ENCODE results near the gene KRTAP10-11. TPM values are rescaled to one million over a fixed set of nuclear protein-coding genes. Genes with fewer than 3 reads are reported as not detected.

Gene KRTAP10-11
- total and polyA plus RNA-seq, 10 donors: not detected

DNA sequence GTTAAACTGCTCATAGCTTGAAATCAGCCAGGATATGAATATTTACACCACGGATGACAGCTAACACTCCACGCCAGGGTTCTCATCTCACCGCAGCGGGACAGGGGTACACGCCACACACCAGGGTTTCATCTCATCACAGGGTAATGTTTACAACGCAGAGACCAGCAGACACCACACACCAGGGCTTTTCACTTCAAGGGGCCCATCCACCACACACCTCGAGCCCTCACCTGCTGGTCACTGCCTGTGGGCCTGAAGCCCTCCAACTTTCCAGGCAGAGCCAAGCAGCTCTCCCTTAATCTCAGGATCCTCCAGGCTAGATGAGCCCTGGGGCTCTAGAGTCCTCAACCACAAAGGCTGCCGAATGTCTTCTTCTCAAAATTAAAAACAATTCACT lies 49.4 kb downstream of the KRTAP10-11 start:
- Histone ChIP-seq H3K27ac (no peak overlapping the region), H3K27me3 (replicated peaks in 1 of 7) (peaks cover 0 to 46% (median 35%) of the 10 kb centered on the region in 7 donors), H3K4me1 (no peaks in the 10 kb centered on the region), H3K4me3 (no peak overlapping the region), H3K9me3 (peaks cover 0 to 28% (median 21%) of the 10 kb centered on the region in 8 donors), H3K36me3 (no peaks in the 10 kb centered on the region)
- no peak for DNase-seq
- WGBS, 5 donors: 81 to 86% (median 82%) methylated on average over 8 of the region's 8 CpGs
- no peak for TF ChIP-seq POLR2A (IDR thresholded peaks at IDR 0.05)
- TF ChIP-seq POLR2AphosphoS5 (IDR thresholded peaks at IDR 0.05): no peak
- TF ChIP-seq, protein P1, sequence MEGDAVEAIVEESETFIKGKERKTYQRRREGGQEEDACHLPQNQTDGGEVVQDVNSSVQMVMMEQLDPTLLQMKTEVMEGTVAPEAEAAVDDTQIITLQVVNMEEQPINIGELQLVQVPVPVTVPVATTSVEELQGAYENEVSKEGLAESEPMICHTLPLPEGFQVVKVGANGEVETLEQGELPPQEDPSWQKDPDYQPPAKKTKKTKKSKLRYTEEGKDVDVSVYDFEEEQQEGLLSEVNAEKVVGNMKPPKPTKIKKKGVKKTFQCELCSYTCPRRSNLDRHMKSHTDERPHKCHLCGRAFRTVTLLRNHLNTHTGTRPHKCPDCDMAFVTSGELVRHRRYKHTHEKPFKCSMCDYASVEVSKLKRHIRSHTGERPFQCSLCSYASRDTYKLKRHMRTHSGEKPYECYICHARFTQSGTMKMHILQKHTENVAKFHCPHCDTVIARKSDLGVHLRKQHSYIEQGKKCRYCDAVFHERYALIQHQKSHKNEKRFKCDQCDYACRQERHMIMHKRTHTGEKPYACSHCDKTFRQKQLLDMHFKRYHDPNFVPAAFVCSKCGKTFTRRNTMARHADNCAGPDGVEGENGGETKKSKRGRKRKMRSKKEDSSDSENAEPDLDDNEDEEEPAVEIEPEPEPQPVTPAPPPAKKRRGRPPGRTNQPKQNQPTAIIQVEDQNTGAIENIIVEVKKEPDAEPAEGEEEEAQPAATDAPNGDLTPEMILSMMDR (IDR thresholded peaks at IDR 0.05 in 8 of 11, conservative IDR thresholded peaks at IDR 0.05 in 3 of 11): no peak
- intact Hi-C loops (cut with DNase I; ENCODE audit: low total_unique reads): no loop called here

DNA sequence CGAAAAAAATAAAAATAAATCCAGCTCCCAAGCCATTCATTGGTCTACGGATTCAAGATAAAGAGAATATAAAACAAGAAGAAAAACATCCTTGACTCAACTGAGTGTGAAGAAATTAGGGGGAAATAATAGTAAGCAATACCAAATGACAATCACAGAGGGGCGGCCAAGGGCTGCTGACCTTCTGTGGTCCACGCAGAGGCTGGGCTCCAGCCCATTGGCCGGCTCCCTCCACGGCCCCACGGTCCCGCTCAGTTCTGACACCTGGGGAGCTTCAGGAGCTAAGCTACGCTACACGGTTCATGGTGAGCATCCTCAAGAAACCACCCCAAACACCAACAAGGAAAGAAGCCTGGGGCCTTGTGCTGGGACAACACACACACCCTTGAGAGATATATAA lies 50.4 kb downstream of the KRTAP10-11 start:
- Histone ChIP-seq H3K27me3 (replicated peaks in 1 of 7) (peaks cover 0 to 55% (median 44%) of the 10 kb centered on the region in 7 donors), H3K36me3 (no peaks in the 10 kb centered on the region), H3K4me1 (no peaks in the 10 kb centered on the region), H3K4me3 (no peak overlapping the region), H3K27ac (no peak overlapping the region), H3K9me3 (peaks cover 0 to 28% (median 21%) of the 10 kb centered on the region in 8 donors)
- intact Hi-C loops (cut with DNase I; ENCODE audit: low total_unique reads): no loop called here
- no peak for DNase-seq
- WGBS, 5 donors: 72 to 78% (median 74%) methylated on average over 10 of the region's 10 CpGs
- TF ChIP-seq POLR2A (IDR thresholded peaks at IDR 0.05) (no peak), POLR2AphosphoS5 (IDR thresholded peaks at IDR 0.05) (no peak)
- TF ChIP-seq, protein P1 (IDR thresholded peaks at IDR 0.05 in 8 of 11, conservative IDR thresholded peaks at IDR 0.05 in 3 of 11): no peak

Small RNAs within 50 kb of the gene (small RNA-seq; reads per million reads assigned to genes)
- gene KRTAP12-6P: 0 reads per million in 4 donors

Other genes with a start within 250 kb of the KRTAP10-11 start
- 1 to 10 TPM; 1.3 to 4.9 (median 3.4) TPM for gene LRRC3, start 190.9 kb upstream of the KRTAP10-11 start, total RNA-seq
- gene LRRC3, start 190.9 kb upstream of the KRTAP10-11 start, polyA plus RNA-seq: under 1 TPM; 0.24 to 0.86 (median 0.26) TPM
- not detected for gene KRTAP10-1, start 106.2 kb upstream of the KRTAP10-11 start, total RNA-seq
- not detected for gene KRTAP10-1, start 106.2 kb upstream of the KRTAP10-11 start, polyA plus RNA-seq
- gene KRTAP10-2, start 94.9 kb upstream of the KRTAP10-11 start, total RNA-seq: not detected
- not detected for gene KRTAP10-2, start 94.9 kb upstream of the KRTAP10-11 start, polyA plus RNA-seq
- gene KRTAP10-3, start 87.6 kb upstream of the KRTAP10-11 start, total RNA-seq: not detected
- gene KRTAP10-3, start 87.6 kb upstream of the KRTAP10-11 start, polyA plus RNA-seq: not detected
- not detected for gene KRTAP10-4, start 72.7 kb upstream of the KRTAP10-11 start, total RNA-seq
- not detected for gene KRTAP10-4, start 72.7 kb upstream of the KRTAP10-11 start, polyA plus RNA-seq
- gene KRTAP10-5, start 65.8 kb upstream of the KRTAP10-11 start, total RNA-seq: not detected
- not detected for gene KRTAP10-5, start 65.8 kb upstream of the KRTAP10-11 start, polyA plus RNA-seq
- not detected for gene KRTAP10-6, start 53.9 kb upstream of the KRTAP10-11 start, total RNA-seq
- gene KRTAP10-6, start 53.9 kb upstream of the KRTAP10-11 start, polyA plus RNA-seq: not detected
- gene KRTAP10-7, start 45.8 kb upstream of the KRTAP10-11 start, total RNA-seq: not detected
- gene KRTAP10-7, start 45.8 kb upstream of the KRTAP10-11 start, polyA plus RNA-seq: not detected
- not detected for gene KRTAP10-8, start 34.3 kb upstream of the KRTAP10-11 start, total RNA-seq
- gene KRTAP10-8, start 34.3 kb upstream of the KRTAP10-11 start, polyA plus RNA-seq: not detected
- not detected for gene KRTAP10-9, start 19.3 kb upstream of the KRTAP10-11 start, total RNA-seq
- not detected for gene KRTAP10-9, start 19.3 kb upstream of the KRTAP10-11 start, polyA plus RNA-seq
- not detected for gene KRTAP10-10, start 9.1 kb upstream of the KRTAP10-11 start, total RNA-seq
- not detected for gene KRTAP10-10, start 9.1 kb upstream of the KRTAP10-11 start, polyA plus RNA-seq
- gene KRTAP12-4, start 8.2 kb downstream of the KRTAP10-11 start, total RNA-seq: not detected
- not detected for gene KRTAP12-4, start 8.2 kb downstream of the KRTAP10-11 start, polyA plus RNA-seq
- not detected for gene KRTAP12-3, start 11.5 kb downstream of the KRTAP10-11 start, total RNA-seq
- not detected for gene KRTAP12-3, start 11.5 kb downstream of the KRTAP10-11 start, polyA plus RNA-seq
- not detected for gene KRTAP12-2, start 20.5 kb downstream of the KRTAP10-11 start, total RNA-seq
- gene KRTAP12-2, start 20.5 kb downstream of the KRTAP10-11 start, polyA plus RNA-seq: not detected
- not detected for gene KRTAP12-1, start 35.7 kb downstream of the KRTAP10-11 start, total RNA-seq
- not detected for gene KRTAP12-1, start 35.7 kb downstream of the KRTAP10-11 start, polyA plus RNA-seq
- gene KRTAP10-12, start 50.8 kb downstream of the KRTAP10-11 start, total RNA-seq: not detected
- not detected for gene KRTAP10-12, start 50.8 kb downstream of the KRTAP10-11 start, polyA plus RNA-seq
- gene TSPEAR, start 65.2 kb downstream of the KRTAP10-11 start, total RNA-seq: under 1 TPM in 1 of 7 donors, not detected in 6; 0.22 TPM
- gene TSPEAR, start 65.2 kb downstream of the KRTAP10-11 start, polyA plus RNA-seq: under 1 TPM in 2 of 3 donors, not detected in 1; 0.02 to 0.03 TPM
- 100 to 1,000 TPM in 3 of 7 donors, 10 to 100 TPM in 4; 81.1 to 125 (median 93.8) TPM for gene UBE2G2, start 155.4 kb downstream of the KRTAP10-11 start, total RNA-seq
- gene UBE2G2, start 155.4 kb downstream of the KRTAP10-11 start, polyA plus RNA-seq: 10 to 100 TPM; 39.4 to 58.0 (median 46.9) TPM
- 100 to 1,000 TPM in 1 of 7 donors, 10 to 100 TPM in 6; 62.2 to 101 (median 68.6) TPM for gene SUMO3, start 171.6 kb downstream of the KRTAP10-11 start, total RNA-seq
- gene SUMO3, start 171.6 kb downstream of the KRTAP10-11 start, polyA plus RNA-seq: 10 to 100 TPM; 38.2 to 90.7 (median 57.9) TPM
- gene PTTG1IP, start 227.3 kb downstream of the KRTAP10-11 start, total RNA-seq: 100 to 1,000 TPM; 121 to 189 (median 165) TPM
- gene PTTG1IP, start 227.3 kb downstream of the KRTAP10-11 start, polyA plus RNA-seq: 10 to 100 TPM; 57.6 to 69.3 (median 64.9) TPM

All from spleen (tissue), 11 donors.